ENCODE measurements around the gene C9orf78. TPM values are rescaled to one million over a fixed set of nuclear protein-coding genes. Genes with fewer than 3 reads are reported as not detected.

The C9orf78 gene
- total and polyA plus RNA-seq, 7 donors = 55.7 to 172 (median 67.1) TPM

DNA sequence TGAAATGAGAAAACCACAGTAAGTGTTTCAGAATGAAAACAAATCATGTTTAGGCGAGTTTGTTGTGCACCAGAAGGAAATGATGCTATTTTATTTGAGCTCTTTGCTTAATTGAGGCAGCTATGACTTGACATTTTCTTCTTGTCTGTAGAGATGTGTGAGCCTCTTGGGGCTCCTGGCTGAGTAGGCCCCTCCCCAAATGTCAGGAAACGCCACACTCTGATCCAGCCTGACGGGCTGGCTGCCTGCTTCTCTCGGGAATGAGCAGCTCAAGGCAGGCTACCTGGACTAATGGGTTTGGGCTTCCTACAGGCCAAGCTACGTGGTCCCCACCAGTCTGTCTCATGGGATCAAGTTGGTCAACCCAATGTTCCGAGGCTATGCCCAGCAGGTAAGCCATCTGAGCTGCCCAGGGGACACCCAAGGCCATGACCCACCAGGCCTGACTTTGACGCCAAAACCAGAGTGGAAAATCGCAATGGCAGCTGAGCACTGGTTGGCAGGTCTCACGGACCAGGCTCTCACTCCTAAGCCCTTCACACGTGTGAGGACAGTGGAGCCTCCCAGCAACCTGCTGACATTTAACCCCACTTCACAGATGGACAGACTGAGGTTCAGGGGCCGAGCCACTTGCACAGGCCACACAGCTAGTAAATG, 30.0 kb upstream of the C9orf78 start:
- Histone ChIP-seq H3K27me3 (no peaks in the 10 kb centered on the region), H3K36me3 (peaks cover 26 to 90% (median 39%) of the 10 kb centered on the region in 4 donors), H3K9me3 (no peaks in the 10 kb centered on the region), H3K4me3 (no peak overlapping the region), H3K27ac (no peak overlapping the region), H3K4me1 (no peaks in the 10 kb centered on the region)
- intact Hi-C loops (cut with DNase I) = no loop called here
- 68 to 72% methylated on average over 11 of the region's 11 CpGs for WGBS, 2 donors
- TF ChIP-seq CTCF (IDR thresholded peaks at IDR 0.05) (no peak), POLR2AphosphoS5 (IDR thresholded peaks at IDR 0.05) (no peak), POLR2A (IDR thresholded peaks at IDR 0.05) (no peak), EP300 (IDR thresholded peaks at IDR 0.05) (no peak)
- no peak for DNase-seq

DNA sequence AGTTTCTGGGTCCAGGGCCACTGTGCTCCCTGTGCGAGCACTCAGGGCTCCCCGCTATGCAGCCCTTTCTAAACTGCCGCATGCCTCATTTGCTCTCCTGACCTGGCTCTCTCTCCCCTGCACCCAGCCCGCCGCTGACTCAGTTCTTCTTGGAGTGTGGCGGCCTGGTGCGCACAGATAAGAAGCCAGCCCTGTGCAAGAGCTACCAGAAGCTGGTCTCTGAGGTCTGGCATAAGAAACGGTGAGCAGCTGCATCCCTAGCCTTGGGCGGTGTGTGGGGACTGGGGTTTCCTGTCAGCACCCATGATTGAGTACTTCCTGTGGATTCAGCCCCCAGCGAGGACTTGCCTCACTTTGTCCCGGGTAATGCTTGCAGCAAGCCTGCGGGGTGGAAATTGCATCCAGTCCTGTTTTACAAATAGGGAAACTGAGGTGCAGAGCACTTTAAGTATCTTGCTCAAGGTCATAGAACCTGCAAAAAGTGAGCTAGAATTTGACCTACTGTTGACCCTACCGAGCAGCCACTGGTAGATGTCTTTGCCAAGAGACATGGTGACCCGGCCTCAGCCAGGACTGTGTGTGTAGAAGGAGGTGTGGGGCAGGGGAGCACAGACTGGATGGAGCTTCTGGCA, 28.1 kb upstream of the C9orf78 start:
- no peak for TF ChIP-seq POLR2A (IDR thresholded peaks at IDR 0.05)
- TF ChIP-seq POLR2AphosphoS5 (IDR thresholded peaks at IDR 0.05) = no peak
- no peak for TF ChIP-seq CTCF (IDR thresholded peaks at IDR 0.05)
- TF ChIP-seq EP300 (IDR thresholded peaks at IDR 0.05) = no peak

DNA sequence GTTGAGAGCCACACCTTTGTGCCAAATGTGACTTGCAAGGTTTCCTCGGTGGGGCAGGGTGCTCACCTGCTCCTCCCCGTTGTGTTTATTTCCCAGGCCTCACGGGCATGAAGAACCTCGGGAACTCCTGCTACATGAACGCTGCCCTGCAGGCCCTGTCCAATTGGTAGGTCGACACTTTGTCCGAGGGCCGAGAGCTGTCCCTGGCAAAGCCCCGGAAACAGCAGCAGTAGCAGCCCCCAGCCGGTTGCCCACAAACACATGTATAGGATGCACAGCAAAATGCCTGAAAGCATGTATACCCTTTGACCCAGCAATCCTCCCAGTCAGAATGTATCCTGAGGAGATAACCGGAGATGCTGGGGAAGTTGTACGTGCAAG, 26.4 kb upstream of the C9orf78 start:
- no peak overlapping the region for H3K27ac ChIP-seq
- peaks cover 26 to 88% (median 51%) of the 10 kb centered on the region in 4 donors for H3K36me3 ChIP-seq
- H3K4me1 ChIP-seq = no peaks in the 10 kb centered on the region
- H3K27me3 ChIP-seq = no peaks in the 10 kb centered on the region
- intact Hi-C loops (cut with DNase I) = no loop called here
- H3K4me3 ChIP-seq = no peak overlapping the region
- WGBS, 2 donors = 84 to 92% methylated on average over 12 of the region's 12 CpGs
- no peak for TF ChIP-seq CTCF (IDR thresholded peaks at IDR 0.05)
- TF ChIP-seq POLR2A (IDR thresholded peaks at IDR 0.05) = no peak
- no peak for TF ChIP-seq EP300 (IDR thresholded peaks at IDR 0.05)
- no peak for TF ChIP-seq POLR2AphosphoS5 (IDR thresholded peaks at IDR 0.05)
- DNase-seq = no peak
- H3K9me3 ChIP-seq = no peaks in the 10 kb centered on the region

More for the DNA sequence above, 28.1 kb upstream of the C9orf78 start:
- Histone ChIP-seq H3K27me3 (no peaks in the 10 kb centered on the region), H3K36me3 (peaks cover 26 to 88% (median 39%) of the 10 kb centered on the region in 4 donors), H3K9me3 (no peaks in the 10 kb centered on the region), H3K27ac (no peak overlapping the region), H3K4me3 (no peak overlapping the region), H3K4me1 (no peaks in the 10 kb centered on the region)
- 43 to 85% methylated on average over 14 of the region's 14 CpGs for WGBS, 2 donors
- no peak for DNase-seq
- intact Hi-C loops (cut with DNase I) = no loop called here

- Histone ChIP-seq H3K4me1 (no peaks in the 10 kb centered on the region), H3K4me3 (no peak overlapping the region), H3K27ac (no peak overlapping the region), H3K9me3 (no peaks in the 10 kb centered on the region), H3K27me3 (no peaks in the 10 kb centered on the region), H3K36me3 (peaks cover 29 to 89% (median 51%) of the 10 kb centered on the region in 4 donors)
- DNase-seq = no peak
- intact Hi-C loops (cut with DNase I) = no loop called here
- WGBS, 2 donors = 74 to 78% methylated on average over 11 of the region's 11 CpGs
- TF ChIP-seq POLR2AphosphoS5 (IDR thresholded peaks at IDR 0.05) (no peak), POLR2A (IDR thresholded peaks at IDR 0.05) (no peak), CTCF (IDR thresholded peaks at IDR 0.05) (no peak), EP300 (IDR thresholded peaks at IDR 0.05) (no peak)
Observed at GRCh38 chr9:129860653-129861446, 25.8 kb upstream of the C9orf78 start.

Data from sigmoid colon (tissue), 7 donors.